ENCODE measurements around the gene LRRC2. TPM values are rescaled to one million over a fixed set of nuclear protein-coding genes. Genes with fewer than 3 reads are reported as not detected.

The LRRC2 gene
- total and polyA plus RNA-seq, 9 of the 15 experiments (the other 6 are each of a cell fraction or from before 2014, with no cell fraction given): 0.01 to 0.04 (median 0.03) TPM; not detected in 5

DNA sequence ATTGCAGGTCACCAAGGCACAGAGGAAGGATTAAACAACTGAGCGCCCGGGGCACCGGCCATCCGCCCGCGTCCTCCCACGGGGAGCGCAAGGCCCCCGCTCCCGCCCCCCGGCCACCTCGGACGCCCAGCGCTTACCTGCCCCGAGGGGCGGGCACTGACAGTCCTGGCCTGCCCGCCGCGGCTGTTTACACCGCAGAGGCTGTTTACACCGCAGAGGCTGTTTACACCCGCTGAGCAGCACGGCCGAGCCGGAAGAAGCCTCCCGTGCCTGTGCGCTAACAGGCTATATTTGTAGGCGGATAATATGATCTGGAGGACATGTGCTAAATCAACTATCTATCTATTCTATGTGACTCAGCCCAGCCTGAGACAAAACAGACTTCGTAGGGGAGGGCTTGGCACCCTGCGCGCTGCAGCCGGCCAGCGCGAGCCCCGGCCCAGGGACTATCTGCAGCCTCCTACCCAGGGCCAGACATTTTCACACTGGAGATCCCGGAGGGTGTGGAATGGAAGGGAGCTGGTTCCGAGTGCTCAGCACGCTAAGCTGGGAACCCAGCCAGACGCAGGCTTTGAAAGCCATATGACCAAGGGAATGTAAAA, at the start of gene LRRC2 (continued):
- TF ChIP-seq ZBTB17 (CRISPR knock-in tag; IDR thresholded peaks at IDR 0.05): no peak; the same call in 1 of the 2 replicates
- TF ChIP-seq ZNF277 (CRISPR knock-in tag; IDR thresholded peaks at IDR 0.05; ENCODE audit: borderline replicate concordance): no peak
- TF ChIP-seq STAT5B (CRISPR knock-in tag; IDR thresholded peaks at IDR 0.05): no peak
- no peak for TF ChIP-seq HDAC3 (IDR thresholded peaks at IDR 0.05; ENCODE audit: borderline replicate concordance, partially characterized antibody)
- no peak for TF ChIP-seq ZKSCAN3 (CRISPR knock-in tag; IDR thresholded peaks at IDR 0.05)
- TF ChIP-seq, protein P1, sequence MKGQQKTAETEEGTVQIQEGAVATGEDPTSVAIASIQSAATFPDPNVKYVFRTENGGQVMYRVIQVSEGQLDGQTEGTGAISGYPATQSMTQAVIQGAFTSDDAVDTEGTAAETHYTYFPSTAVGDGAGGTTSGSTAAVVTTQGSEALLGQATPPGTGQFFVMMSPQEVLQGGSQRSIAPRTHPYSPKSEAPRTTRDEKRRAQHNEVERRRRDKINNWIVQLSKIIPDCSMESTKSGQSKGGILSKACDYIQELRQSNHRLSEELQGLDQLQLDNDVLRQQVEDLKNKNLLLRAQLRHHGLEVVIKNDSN (CRISPR knock-in tag; IDR thresholded peaks at IDR 0.05): no peak

GRCh38 chr3:46615050-46615775, 49.1 kb upstream of the LRRC2 start:
- TF ChIP-seq CEBPG (CRISPR knock-in tag; IDR thresholded peaks at IDR 0.05) (no peak), CEBPG (tag; conservative IDR thresholded peaks at IDR 0.05 in 1 of 2, IDR thresholded peaks at IDR 0.05 in 1 of 2) (no peak), RHOXF2B (CRISPR knock-in tag; conservative IDR thresholded peaks at IDR 0.05) (no peak), ZNF384 (IDR thresholded peaks at IDR 0.05; ENCODE audit: low read depth, low read length) (no peak), EGR1 (conservative IDR thresholded peaks at IDR 0.05) (no peak), STAT6 (CRISPR knock-in tag; IDR thresholded peaks at IDR 0.05) (no peak), MXI1 (IDR thresholded peaks at IDR 0.05; ENCODE audit: low read depth, low read length) (no peak), ETS2 (tag; IDR thresholded peaks at IDR 0.05; ENCODE audit: borderline replicate concordance, poor library complexity, severe bottlenecking) (no peak), PHB2 (IDR thresholded peaks at IDR 0.05; ENCODE audit: low read depth) (no peak)
- no peak overlapping the region for H3K27ac ChIP-seq (ENCODE audit: extremely low read depth, low read depth, low read length)
- in situ Hi-C loops (cut with MboI): no loop called here
- no peaks in the 10 kb centered on the region for H3K79me2 ChIP-seq (ENCODE audit: control insufficient read depth, insufficient read depth, low read length)
- no peaks in the 10 kb centered on the region for H3K9me1 ChIP-seq (ENCODE audit: control insufficient read depth, insufficient read depth, low read length)
- 0% methylated on average over 8 of the region's 9 CpGs for WGBS (ENCODE audit: insufficient coverage, low coverage, missing lambda C conversion rate)
- no peak overlapping the region for H2AFZ ChIP-seq (ENCODE audit: low read depth, low read length)
- H3K9me3 ChIP-seq (replicated peaks; ENCODE audit: control insufficient read depth, insufficient read depth, low read depth, low read length): no peaks in the 10 kb centered on the region
- BruUV-seq (replicated peaks): no TSS peak
- intact Hi-C loops (cut with micrococcal nuclease): no loop called here
- no peak overlapping the region for H3K9ac ChIP-seq (ENCODE audit: insufficient read depth in 1 of 2, low read depth in 2 of 2, low read length in 2 of 2)
- ATAC-seq (peak; percentile 37; the same call in 2 of the 3 replicates), DNase-seq (ENCODE audit: extremely low read depth in 1 of 4, low spot score in 3 of 4) (no peak), FAIRE-seq (no peak)
- H3K4me1 ChIP-seq (replicated peaks in 1 of 2; ENCODE audit: control insufficient read depth in 2 of 2, insufficient read depth in 2 of 2, low read length in 2 of 2): no peaks in the 10 kb centered on the region
- no peaks in the 10 kb centered on the region for H4K20me1 ChIP-seq (replicated peaks; ENCODE audit: control insufficient read depth, insufficient read depth, low read length)
- no peaks in the 10 kb centered on the region for H3K36me3 ChIP-seq (ENCODE audit: control insufficient read depth, insufficient read depth, low read length)
- no peak overlapping the region for H3K4me3 ChIP-seq
- H3K4me2 ChIP-seq (ENCODE audit: insufficient read depth, low read length): no peak overlapping the region
- peaks cover 45 to 64% of the 10 kb centered on the region in 2 experiments for H3K27me3 ChIP-seq (ENCODE audit: control insufficient read depth in 2 of 2, insufficient read depth in 2 of 2, low read length in 2 of 2)
- CTCF ChIA-PET (ENCODE audit: low intra/inter-chr PET ratio): no interaction called here
- POLR2A ChIA-PET: interaction anchor here (0.6 to 1.6 kb wide), 5 partner anchors 10 to 125 kb away, joined by 3 to 6 read pairs (median 3); no protein-coding TSS in a partner anchor
